Ovary (tissue), 9 donors: ENCODE measurements around the gene MANEA. TPM values are rescaled to one million over a fixed set of nuclear protein-coding genes. Genes with fewer than 3 reads are reported as not detected.

Experiments used
- DNase-seq, 5 donors: peaks; one replicate each; pipeline ENCODE4 v3.0.0-alpha.2; 2019 to 2020
- H3K27ac ChIP-seq, 2 donors: fragments of 200-600 bp; one replicate each; pipeline versions ENCODE4 v1.5.1 to v1.8.0; 2019 to 2022
- H3K27me3 ChIP-seq: fragments of 200-600 bp; one replicate; pipeline ENCODE4 v1.8.0; 2022
- H3K36me3 ChIP-seq: fragments of 200-600 bp; sonication (generic); one replicate; pipeline ENCODE4 v1.5.1; 2019
- H3K4me1 ChIP-seq: one replicate; pipeline ENCODE4 v1.8.1; 2013; ENCODE audit warnings: mild to moderate bottlenecking, moderate library complexity; ENCODE audit not compliant: insufficient read depth
- H3K4me3 ChIP-seq: fragments of 200-600 bp; sonication (generic); one replicate; pipeline ENCODE4 v1.5.1; 2017
- H3K9me3 ChIP-seq, 2 donors: fragments of 200-600 bp in 1 of 2; sonication (generic) in 1 of 2; one replicate each; pipeline versions ENCODE4 v1.5.1 to v1.8.1; 2013 to 2019; ENCODE audit warnings: mild to moderate bottlenecking in 1 of 2, moderate library complexity in 1 of 2
- EP300 ChIP-seq: sonication (generic); formaldehyde crosslinking; IDR thresholded peaks from one replicate; pipeline ENCODE4 v1.6.1; 2017; ENCODE audit warnings: antibody characterized with exemption
- POLR2A ChIP-seq: fragments of 450-650 bp; IDR thresholded peaks from one replicate; pipeline ENCODE4 v1.6.1; 2017; ENCODE audit warnings: antibody characterized with exemption, mild to moderate bottlenecking, moderate library complexity
- WGBS, 3 donors: extraction: QIAGEN DNeasy Blood & Tissue Kit in 1 of 3; methylation state at CpG; one replicate each; pipeline versions ENCODE4 v1.1.5 to v1.1.7; 2013 to 2017; 5-methylcytosine and 5-hydroxymethylcytosine counted together
- intact Hi-C, 4 donors: fragments of 100-400 bp; cut with DNase I; formaldehyde crosslinking; loops; one replicate each; pipeline versions ENCODE4 v1.11.0 to v1.15.1; 2022 to 2023
- polyA plus RNA-seq, 2 donors: library from polyadenylated mRNA; stranded (reverse); fragments of 200-250 nt in 1 of 2; fragments of 350-450 nt in 1 of 2; fragmentation: Illumina TruSeq in 1 of 2; extraction: RNeasy Lipid Tissue Mini Kit (QIAGEN cat#74804) in 1 of 2; gene quantifications; one replicate each; pipeline ENCODE4 v1.2.3, GENCODE V29; 2013 to 2014
- total RNA-seq, 7 donors: library from RNA; depleted of rRNA in 2 of 7; stranded (reverse); fragments of >200 nt in 2 of 7; fragmentation: NEBNext Ultra II Directional in 3 of 7; extraction: Animal tissue kit (Norgen Biotek cat#: 25700) in 3 of 7; gene quantifications; one replicate each; pipeline versions ENCODE4 v1.1.0 to v1.2.4, GENCODE V29; 2016 to 2023
- TF ChIP-seq, protein P1 (sequence below), 3 donors: fragments of 450-650 bp in 2 of 3; fragments of 200-600 bp in 1 of 3; IDR thresholded peaks; one replicate each; pipeline versions ENCODE4 v1.5.1 to v1.8.0; 2016 to 2022; ENCODE audit warnings: antibody characterized with exemption in 3 of 3, mild to moderate bottlenecking in 1 of 3
- donor health status: DM: no; HTN: no; CAD: no; lungs with moderate emphysema.
- donor health status: DM: no; HTN: no; CAD: no.
- donor health status: Bipolar disorder and iron deficiency.
- donor health status: DM: yes; HTN: yes; CAD: no.
- donor health status: DM: no; HTN: no; CAD: no.
- donor health status: DM: yes; HTN: yes; CAD: no.

MANEA gene
- total and polyA plus RNA-seq, 9 donors = 5.7 to 12.8 (median 8.9) TPM

DNA sequence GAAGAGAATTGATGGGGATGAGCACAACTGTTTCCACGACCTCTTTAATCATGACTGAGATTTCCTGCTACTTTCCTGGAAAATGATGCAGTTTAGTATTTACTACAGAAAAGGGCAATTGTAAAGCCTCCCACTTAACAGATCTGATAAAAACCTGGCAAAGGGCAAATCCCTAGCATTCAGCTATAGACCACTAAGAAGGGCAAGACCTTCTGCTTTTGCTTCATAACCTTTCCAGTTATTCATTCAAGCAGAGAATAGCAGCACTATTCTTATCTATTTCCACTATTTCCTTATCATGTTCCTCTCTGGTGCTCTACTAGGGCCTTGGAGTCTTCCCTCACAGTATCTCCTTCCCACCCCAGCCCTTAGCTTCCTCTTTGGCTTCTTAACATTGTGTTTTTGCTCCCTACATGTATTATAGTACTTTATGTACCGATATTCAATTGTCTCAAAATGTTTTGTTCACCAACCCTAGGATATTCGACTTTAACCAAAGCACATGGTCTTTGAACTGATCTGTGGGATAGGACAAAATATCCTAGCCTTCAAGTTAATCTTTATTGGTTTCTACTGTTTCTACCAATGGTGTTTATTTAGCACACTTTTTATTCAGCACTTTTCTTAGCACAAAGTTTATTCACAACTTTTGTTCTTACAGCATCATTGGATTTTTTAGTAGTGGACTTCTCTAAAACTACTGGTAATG is 32.7 kb upstream of the MANEA start:
- H3K4me3 ChIP-seq = no peak overlapping the region
- WGBS, 3 donors = 44 to 61% (median 59%) methylated on average over 3 of the region's 3 CpGs
- no peaks in the 10 kb centered on the region for H3K4me1 ChIP-seq
- H3K36me3 ChIP-seq = no peaks in the 10 kb centered on the region
- no peak for DNase-seq
- H3K27ac ChIP-seq = no peak overlapping the region
- TF ChIP-seq POLR2A (no peak), EP300 (no peak)
- TF ChIP-seq, protein P1, sequence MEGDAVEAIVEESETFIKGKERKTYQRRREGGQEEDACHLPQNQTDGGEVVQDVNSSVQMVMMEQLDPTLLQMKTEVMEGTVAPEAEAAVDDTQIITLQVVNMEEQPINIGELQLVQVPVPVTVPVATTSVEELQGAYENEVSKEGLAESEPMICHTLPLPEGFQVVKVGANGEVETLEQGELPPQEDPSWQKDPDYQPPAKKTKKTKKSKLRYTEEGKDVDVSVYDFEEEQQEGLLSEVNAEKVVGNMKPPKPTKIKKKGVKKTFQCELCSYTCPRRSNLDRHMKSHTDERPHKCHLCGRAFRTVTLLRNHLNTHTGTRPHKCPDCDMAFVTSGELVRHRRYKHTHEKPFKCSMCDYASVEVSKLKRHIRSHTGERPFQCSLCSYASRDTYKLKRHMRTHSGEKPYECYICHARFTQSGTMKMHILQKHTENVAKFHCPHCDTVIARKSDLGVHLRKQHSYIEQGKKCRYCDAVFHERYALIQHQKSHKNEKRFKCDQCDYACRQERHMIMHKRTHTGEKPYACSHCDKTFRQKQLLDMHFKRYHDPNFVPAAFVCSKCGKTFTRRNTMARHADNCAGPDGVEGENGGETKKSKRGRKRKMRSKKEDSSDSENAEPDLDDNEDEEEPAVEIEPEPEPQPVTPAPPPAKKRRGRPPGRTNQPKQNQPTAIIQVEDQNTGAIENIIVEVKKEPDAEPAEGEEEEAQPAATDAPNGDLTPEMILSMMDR (IDR thresholded peaks at IDR 0.05) = no peak
- H3K27me3 ChIP-seq = no peaks in the 10 kb centered on the region
- H3K9me3 ChIP-seq = no peaks in the 10 kb centered on the region
- intact Hi-C loops = no loop called here

DNA sequence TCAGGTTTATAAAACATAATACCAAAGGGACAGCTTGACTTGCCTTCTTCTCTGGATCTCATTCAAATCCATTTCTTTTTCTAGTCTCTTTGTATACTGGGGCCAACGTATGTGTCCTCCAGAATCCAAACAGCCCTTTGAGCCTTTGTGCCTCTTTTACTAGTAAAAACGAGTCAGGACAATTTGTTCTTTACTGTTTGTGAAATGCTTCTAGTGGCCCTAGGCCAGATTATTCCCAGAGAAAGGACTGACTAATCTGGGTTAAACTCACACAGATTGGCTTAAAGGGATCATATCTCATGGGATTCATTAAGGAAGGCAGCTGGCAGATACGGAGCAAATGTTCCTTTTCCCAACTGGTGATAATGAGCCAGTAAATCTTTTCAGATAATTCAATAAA is 32.1 kb upstream of the MANEA start:
- Histone ChIP-seq H3K27ac (no peak overlapping the region), H3K36me3 (no peaks in the 10 kb centered on the region), H3K9me3 (no peaks in the 10 kb centered on the region), H3K27me3 (no peaks in the 10 kb centered on the region), H3K4me3 (no peak overlapping the region), H3K4me1 (no peaks in the 10 kb centered on the region)
- DNase-seq = no peak
- intact Hi-C loops = no loop called here
- WGBS, 3 donors = 20 to 26% (median 26%) methylated on average over 3 of the region's 3 CpGs
- TF ChIP-seq, protein P1 (IDR thresholded peaks at IDR 0.05) = no peak
- TF ChIP-seq POLR2A = no peak

DNA sequence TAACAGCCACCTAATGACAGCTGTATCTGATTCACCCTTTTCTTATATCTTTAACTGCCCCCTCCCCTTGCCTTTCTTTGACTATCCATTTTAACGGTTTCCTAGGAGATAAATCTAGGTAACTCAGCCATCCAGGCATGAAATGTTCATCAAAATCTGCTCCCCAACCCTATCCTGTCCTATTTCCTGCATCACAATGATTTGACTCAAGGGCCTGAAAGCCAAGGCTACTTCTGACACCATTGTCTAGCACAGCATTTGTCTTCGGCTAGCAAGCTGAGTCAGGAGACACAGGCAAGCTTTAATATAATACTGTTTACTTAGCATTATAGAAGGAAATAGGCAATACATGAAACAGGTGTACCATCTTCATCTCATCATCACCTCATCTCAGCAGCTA is 31.6 kb upstream of the MANEA start:
- WGBS, 3 donors = 65 to 77% (median 69%) methylated on average over 2 of the region's 2 CpGs
- no peak for DNase-seq
- Histone ChIP-seq H3K4me1 (no peaks in the 10 kb centered on the region), H3K9me3 (no peaks in the 10 kb centered on the region), H3K27me3 (no peaks in the 10 kb centered on the region), H3K36me3 (no peaks in the 10 kb centered on the region), H3K27ac (no peak overlapping the region), H3K4me3 (no peak overlapping the region)
- intact Hi-C loops = no loop called here
- no peak for TF ChIP-seq POLR2A
- TF ChIP-seq, protein P1 (IDR thresholded peaks at IDR 0.05) = no peak
- TF ChIP-seq EP300 = no peak

DNA sequence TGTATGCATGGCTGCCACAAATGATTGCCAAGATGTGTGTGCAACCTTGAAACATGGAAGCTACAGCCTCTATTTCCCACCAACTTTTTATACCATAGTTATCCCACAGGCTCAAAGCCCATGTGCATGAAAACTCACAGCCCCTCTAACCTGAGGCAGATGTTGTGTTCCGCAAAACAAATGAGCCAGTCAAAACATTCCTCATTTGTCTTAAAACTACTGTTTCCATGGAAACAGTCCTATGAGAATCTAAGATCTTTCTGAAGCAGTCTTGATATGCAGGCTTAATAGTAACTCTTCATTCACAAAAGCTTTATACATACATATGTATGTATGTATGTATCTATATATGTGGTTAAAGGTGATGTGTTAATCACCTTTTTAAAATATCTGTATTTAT is 31.2 kb upstream of the MANEA start:
- H3K27me3 ChIP-seq = no peaks in the 10 kb centered on the region
- no peaks in the 10 kb centered on the region for H3K4me1 ChIP-seq
- no peak overlapping the region for H3K4me3 ChIP-seq
- no peaks in the 10 kb centered on the region for H3K9me3 ChIP-seq
- TF ChIP-seq, protein P1 (IDR thresholded peaks at IDR 0.05) = no peak
- TF ChIP-seq POLR2A (no peak), EP300 (no peak)
- WGBS, 3 donors = 32 to 63% (median 41%) methylated on average over 1 of the region's 1 CpG
- intact Hi-C loops = no loop called here
- no peaks in the 10 kb centered on the region for H3K36me3 ChIP-seq
- DNase-seq = no peak
- H3K27ac ChIP-seq = no peak overlapping the region
